VCaP (cell line): ENCODE measurements around the gene SLCO4A1.

ENCODE experiments used
- H3K27ac ChIP-seq: fragments of 450-650 bp; 2 replicates; pipeline ENCODE4 v1.5.1; 2017
- TF ChIP-seq, protein P1 (sequence below): fragments of 450-650 bp; conservative IDR thresholded peaks from 2 replicates; pipeline ENCODE4 v1.5.1; 2017; ENCODE audit warnings: mild to moderate bottlenecking, moderate library complexity

The SLCO4A1 gene

GRCh38 chr20:62705627-62706026 lies 63.3 kb downstream of the SLCO4A1 start:
- H3K27ac ChIP-seq, result no peak overlapping the region
- TF ChIP-seq, protein P1, sequence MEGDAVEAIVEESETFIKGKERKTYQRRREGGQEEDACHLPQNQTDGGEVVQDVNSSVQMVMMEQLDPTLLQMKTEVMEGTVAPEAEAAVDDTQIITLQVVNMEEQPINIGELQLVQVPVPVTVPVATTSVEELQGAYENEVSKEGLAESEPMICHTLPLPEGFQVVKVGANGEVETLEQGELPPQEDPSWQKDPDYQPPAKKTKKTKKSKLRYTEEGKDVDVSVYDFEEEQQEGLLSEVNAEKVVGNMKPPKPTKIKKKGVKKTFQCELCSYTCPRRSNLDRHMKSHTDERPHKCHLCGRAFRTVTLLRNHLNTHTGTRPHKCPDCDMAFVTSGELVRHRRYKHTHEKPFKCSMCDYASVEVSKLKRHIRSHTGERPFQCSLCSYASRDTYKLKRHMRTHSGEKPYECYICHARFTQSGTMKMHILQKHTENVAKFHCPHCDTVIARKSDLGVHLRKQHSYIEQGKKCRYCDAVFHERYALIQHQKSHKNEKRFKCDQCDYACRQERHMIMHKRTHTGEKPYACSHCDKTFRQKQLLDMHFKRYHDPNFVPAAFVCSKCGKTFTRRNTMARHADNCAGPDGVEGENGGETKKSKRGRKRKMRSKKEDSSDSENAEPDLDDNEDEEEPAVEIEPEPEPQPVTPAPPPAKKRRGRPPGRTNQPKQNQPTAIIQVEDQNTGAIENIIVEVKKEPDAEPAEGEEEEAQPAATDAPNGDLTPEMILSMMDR, result no peak

- H3K27ac ChIP-seq, result no peak overlapping the region
- TF ChIP-seq, protein P1, result no peak
These were observed 64.0 kb downstream of the SLCO4A1 start for GRCh38 chr20:62706344-62706743.

DNA sequence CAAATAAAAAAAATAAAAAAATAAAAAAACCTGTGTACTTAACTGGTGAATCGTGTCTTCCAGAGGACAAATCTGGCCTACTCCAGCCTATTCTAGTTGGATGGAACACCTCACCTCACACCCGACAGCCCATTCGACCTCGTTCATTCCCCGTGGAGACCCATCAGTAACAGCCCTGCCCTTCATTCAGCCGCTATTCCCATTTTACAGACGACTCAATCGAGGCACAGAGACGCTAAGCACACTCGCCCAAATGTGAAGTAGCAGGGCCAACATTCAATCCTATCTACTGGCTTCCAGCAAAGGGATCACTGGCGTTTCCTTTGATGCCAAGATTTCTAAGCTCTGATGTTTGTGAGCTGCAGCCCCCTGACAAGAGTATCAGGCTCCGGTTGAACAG lies 64.6 kb downstream of the SLCO4A1 start:
- no peak overlapping the region for H3K27ac ChIP-seq
- TF ChIP-seq, protein P1, result no peak

DNA sequence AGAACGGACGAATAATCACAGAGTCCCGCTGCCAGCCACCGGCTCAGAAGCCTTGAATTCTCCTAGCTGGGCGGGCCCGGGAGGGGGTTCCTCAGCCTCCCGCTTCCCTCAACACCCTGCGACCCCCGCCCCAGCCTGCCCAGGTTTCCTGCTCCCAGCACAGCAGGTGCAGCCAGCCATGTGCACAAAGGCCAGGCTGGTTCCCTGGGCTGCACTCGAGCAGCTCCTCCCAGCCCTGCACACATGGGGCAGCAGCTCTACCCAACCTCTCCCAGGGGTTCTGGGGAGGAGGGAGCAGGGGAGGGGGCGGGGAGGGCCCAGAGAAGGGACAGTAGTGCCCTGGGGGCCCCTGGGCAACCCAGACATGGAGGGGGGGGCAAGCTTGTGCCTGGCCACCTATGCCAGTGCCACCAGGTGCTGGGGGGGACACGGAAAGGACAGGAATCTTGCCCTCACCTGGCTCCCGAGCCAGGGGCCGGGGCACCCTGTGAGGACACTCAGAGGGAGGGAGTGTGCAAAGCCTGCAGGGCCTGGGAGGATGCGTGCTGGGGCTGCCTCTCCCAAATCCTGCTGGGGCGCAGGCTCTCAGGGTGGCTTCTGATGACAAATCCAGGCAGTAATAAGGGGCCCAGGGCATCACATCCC lies 65.1 kb downstream of the SLCO4A1 start:
- TF ChIP-seq, protein P1, result no peak
- no peak overlapping the region for H3K27ac ChIP-seq

DNA sequence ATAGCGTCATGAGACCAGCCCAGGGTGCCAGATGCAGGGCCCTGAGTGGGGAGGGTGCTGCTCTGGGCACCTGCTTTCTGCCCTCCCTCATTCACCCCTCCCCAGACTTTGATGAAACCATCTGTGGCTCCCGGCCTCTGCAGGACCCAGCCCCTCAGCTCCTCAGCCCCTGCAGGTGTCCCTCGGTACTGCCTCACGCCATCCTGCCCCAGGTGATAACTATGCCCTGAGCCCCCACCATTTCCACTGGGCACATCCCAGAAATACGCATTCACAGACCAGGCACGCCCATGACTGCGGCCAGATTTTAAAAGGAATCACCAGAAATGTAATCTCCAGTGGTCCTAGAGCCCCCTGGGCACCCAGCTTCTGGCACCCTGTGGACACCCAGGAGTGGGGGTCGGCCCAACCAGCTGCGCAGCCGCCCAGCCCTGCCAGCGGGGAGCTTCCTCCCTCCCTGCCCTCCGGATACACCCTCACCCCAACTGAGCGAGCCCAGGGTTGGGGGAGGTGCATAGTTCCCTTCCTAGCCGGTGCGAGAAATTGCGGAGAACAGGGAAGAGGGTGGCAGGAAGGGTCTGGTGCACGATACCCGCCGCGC lies 65.7 kb downstream of the SLCO4A1 start:
- no peak overlapping the region for H3K27ac ChIP-seq
- TF ChIP-seq, protein P1, result peak; percentile 47

GRCh38 chr20:62708591-62709536 lies 66.6 kb downstream of the SLCO4A1 start, which contains the start of gene NTSR1:
Gene NTSR1 (plus strand): TSS chr20:62708836. CDS start chr20:62709208, 372 bp downstream.
- H3K27ac ChIP-seq, result no peak within 1 kb of the TSS

GRCh38 chr20:62709537-62709905 lies 67.2 kb downstream of the SLCO4A1 start:
- no peak overlapping the region for H3K27ac ChIP-seq
- TF ChIP-seq, protein P1, result no peak

More at GRCh38 chr20:62708591-62709536, 66.6 kb downstream of the SLCO4A1 start, which contains the start of gene NTSR1:
- TF ChIP-seq, protein P1, result no peak
